Measurements from ENCODE around the gene FADS1.

DNA sequence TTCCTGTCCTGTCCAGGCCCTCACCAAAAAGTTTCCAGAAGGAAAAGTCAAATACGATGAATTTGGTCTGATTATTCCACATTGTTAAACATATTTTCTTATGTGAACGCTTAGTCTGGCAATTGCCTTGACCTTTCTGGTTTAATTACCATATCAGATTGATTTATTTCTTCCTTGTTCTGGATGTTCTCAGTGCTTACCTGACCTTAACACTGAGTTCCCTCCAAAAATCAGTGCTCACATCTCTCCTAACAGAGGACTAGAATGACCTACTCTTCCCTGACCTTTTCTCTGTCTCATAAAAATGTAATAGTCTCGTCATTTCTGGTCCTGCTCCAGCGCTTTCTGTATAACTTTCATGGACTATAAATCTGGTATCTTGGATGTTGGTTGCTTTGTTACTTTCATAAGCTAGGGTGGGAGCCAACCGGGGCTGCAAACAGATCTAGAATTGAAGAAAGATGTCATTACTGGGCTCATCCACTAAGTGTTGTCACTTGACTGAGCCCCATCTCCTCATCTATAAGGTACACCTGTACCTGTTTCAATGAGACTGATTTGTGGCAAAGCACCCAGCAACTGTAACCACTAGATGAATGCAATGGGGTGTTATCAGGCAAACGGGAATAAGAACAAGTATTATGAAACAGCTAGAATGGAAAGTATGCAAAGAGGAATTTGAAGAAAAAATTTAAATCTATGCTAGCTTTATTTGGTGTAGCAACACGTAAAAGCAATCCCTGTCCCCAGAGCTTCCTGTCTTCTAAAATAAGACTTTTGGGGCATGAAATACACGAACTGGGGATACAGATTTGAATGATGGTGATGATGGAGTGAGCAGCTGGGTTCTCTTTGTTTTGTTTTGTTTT lies 13.7 kb upstream of the FADS1 start:
- TF ChIP-seq, protein P1, sequence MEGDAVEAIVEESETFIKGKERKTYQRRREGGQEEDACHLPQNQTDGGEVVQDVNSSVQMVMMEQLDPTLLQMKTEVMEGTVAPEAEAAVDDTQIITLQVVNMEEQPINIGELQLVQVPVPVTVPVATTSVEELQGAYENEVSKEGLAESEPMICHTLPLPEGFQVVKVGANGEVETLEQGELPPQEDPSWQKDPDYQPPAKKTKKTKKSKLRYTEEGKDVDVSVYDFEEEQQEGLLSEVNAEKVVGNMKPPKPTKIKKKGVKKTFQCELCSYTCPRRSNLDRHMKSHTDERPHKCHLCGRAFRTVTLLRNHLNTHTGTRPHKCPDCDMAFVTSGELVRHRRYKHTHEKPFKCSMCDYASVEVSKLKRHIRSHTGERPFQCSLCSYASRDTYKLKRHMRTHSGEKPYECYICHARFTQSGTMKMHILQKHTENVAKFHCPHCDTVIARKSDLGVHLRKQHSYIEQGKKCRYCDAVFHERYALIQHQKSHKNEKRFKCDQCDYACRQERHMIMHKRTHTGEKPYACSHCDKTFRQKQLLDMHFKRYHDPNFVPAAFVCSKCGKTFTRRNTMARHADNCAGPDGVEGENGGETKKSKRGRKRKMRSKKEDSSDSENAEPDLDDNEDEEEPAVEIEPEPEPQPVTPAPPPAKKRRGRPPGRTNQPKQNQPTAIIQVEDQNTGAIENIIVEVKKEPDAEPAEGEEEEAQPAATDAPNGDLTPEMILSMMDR (IDR thresholded peaks at IDR 0.05), result no peak
- no peak for TF ChIP-seq POLR2A (IDR thresholded peaks at IDR 0.05)

All from testis (tissue), 2 donors.